ENCODE measurements around the gene REG3A. TPM values are rescaled to one million over a fixed set of nuclear protein-coding genes. Genes with fewer than 3 reads are reported as not detected.

Gene REG3A
- total RNA-seq, 2 experiments from 2014 or later, result not detected

GRCh38 chr2:79155826-79156476 is 3.6 kb downstream of the REG3A start:
- ChIA-PET POLR2A (no interaction called here), CTCF (no interaction called here)
- no peak for ATAC-seq
- H3K27ac Mint-ChIP-seq, result no peak overlapping the region
- peaks cover 6% of the 10 kb centered on the region for H3K9me3 Mint-ChIP-seq (ENCODE audit: insufficient read depth)
- no peak overlapping the region for H3K4me3 Mint-ChIP-seq
- no peaks in the 10 kb centered on the region for H3K27me3 Mint-ChIP-seq (ENCODE audit: low read depth)
- H3K4me1 Mint-ChIP-seq (ENCODE audit: low read depth), result no peaks in the 10 kb centered on the region
- DNase-seq, result no peak
- no peaks in the 10 kb centered on the region for H3K36me3 Mint-ChIP-seq (ENCODE audit: low read depth)

- DNase-seq (no peak), ATAC-seq (no peak)
- no peaks in the 10 kb centered on the region for H3K4me1 Mint-ChIP-seq (ENCODE audit: low read depth)
- H3K36me3 Mint-ChIP-seq (ENCODE audit: low read depth), result no peaks in the 10 kb centered on the region
- H3K27ac Mint-ChIP-seq, result no peak overlapping the region
- H3K4me3 Mint-ChIP-seq, result no peak overlapping the region
- ChIA-PET CTCF (no interaction called here), POLR2A (no interaction called here)
- no peaks in the 10 kb centered on the region for H3K27me3 Mint-ChIP-seq (ENCODE audit: low read depth)
- H3K9me3 Mint-ChIP-seq (ENCODE audit: insufficient read depth), result peaks cover 11% of the 10 kb centered on the region
Measured at GRCh38 chr2:79139423-79139822, 20.1 kb downstream of the REG3A start.

- POLR2A ChIA-PET, result no interaction called here
- Mint-ChIP-seq H3K9me3 (ENCODE audit: insufficient read depth) (peaks cover 5% of the 10 kb centered on the region), H3K27ac (no peak overlapping the region), H3K4me3 (no peak overlapping the region), H3K36me3 (ENCODE audit: low read depth) (no peaks in the 10 kb centered on the region), H3K4me1 (ENCODE audit: low read depth) (no peaks in the 10 kb centered on the region), H3K27me3 (ENCODE audit: low read depth) (no peaks in the 10 kb centered on the region)
- ATAC-seq (no peak), DNase-seq (no peak)
- CTCF ChIA-PET, result no interaction called here
Measured at GRCh38 chr2:79138385-79138784, 21.2 kb downstream of the REG3A start.

GRCh38 chr2:79131687-79132086 is 27.9 kb downstream of the REG3A start:
- POLR2A ChIA-PET, result no interaction called here
- Mint-ChIP-seq H3K4me3 (no peak overlapping the region), H3K4me1 (ENCODE audit: low read depth) (no peaks in the 10 kb centered on the region), H3K27ac (no peak overlapping the region), H3K9me3 (ENCODE audit: insufficient read depth) (no peaks in the 10 kb centered on the region), H3K27me3 (ENCODE audit: low read depth) (no peaks in the 10 kb centered on the region), H3K36me3 (ENCODE audit: low read depth) (no peaks in the 10 kb centered on the region)
- no peak for ATAC-seq
- DNase-seq, result no peak
- CTCF ChIA-PET, result no interaction called here

- H3K4me1 Mint-ChIP-seq (ENCODE audit: low read depth), result no peaks in the 10 kb centered on the region
- H3K9me3 Mint-ChIP-seq (ENCODE audit: insufficient read depth), result peaks cover 4% of the 10 kb centered on the region
- DNase-seq (no peak), ATAC-seq (no peak)
- no peaks in the 10 kb centered on the region for H3K27me3 Mint-ChIP-seq (ENCODE audit: low read depth)
- ChIA-PET POLR2A (no interaction called here), CTCF (no interaction called here)
- H3K4me3 Mint-ChIP-seq, result no peak overlapping the region
- H3K36me3 Mint-ChIP-seq (ENCODE audit: low read depth), result no peaks in the 10 kb centered on the region
- H3K27ac Mint-ChIP-seq, result no peak overlapping the region
Measured at GRCh38 chr2:79129804-79130203, 29.7 kb downstream of the REG3A start.

- Mint-ChIP-seq H3K36me3 (ENCODE audit: low read depth) (no peaks in the 10 kb centered on the region), H3K27ac (no peak overlapping the region), H3K4me1 (ENCODE audit: low read depth) (no peaks in the 10 kb centered on the region), H3K4me3 (no peak overlapping the region), H3K9me3 (ENCODE audit: insufficient read depth) (peaks cover 5% of the 10 kb centered on the region), H3K27me3 (ENCODE audit: low read depth) (no peaks in the 10 kb centered on the region)
- ATAC-seq, result no peak
- DNase-seq, result no peak
- ChIA-PET CTCF (no interaction called here), POLR2A (no interaction called here)
Measured at GRCh38 chr2:79129260-79129659, 30.3 kb downstream of the REG3A start.

GRCh38 chr2:79128406-79128805 is 31.1 kb downstream of the REG3A start:
- Mint-ChIP-seq H3K36me3 (ENCODE audit: low read depth) (no peaks in the 10 kb centered on the region), H3K27ac (no peak overlapping the region), H3K27me3 (ENCODE audit: low read depth) (no peaks in the 10 kb centered on the region), H3K9me3 (ENCODE audit: insufficient read depth) (peaks cover 8% of the 10 kb centered on the region), H3K4me3 (no peak overlapping the region), H3K4me1 (ENCODE audit: low read depth) (no peaks in the 10 kb centered on the region)
- POLR2A ChIA-PET, result no interaction called here
- CTCF ChIA-PET, result no interaction called here
- DNase-seq (no peak), ATAC-seq (no peak)

- H3K4me3 Mint-ChIP-seq, result no peak overlapping the region
- no peaks in the 10 kb centered on the region for H3K36me3 Mint-ChIP-seq (ENCODE audit: low read depth)
- ATAC-seq (no peak), DNase-seq (no peak)
- no peaks in the 10 kb centered on the region for H3K27me3 Mint-ChIP-seq (ENCODE audit: low read depth)
- ChIA-PET CTCF (no interaction called here), POLR2A (no interaction called here)
- peaks cover 8% of the 10 kb centered on the region for H3K9me3 Mint-ChIP-seq (ENCODE audit: insufficient read depth)
- H3K27ac Mint-ChIP-seq, result no peak overlapping the region
- no peaks in the 10 kb centered on the region for H3K4me1 Mint-ChIP-seq (ENCODE audit: low read depth)
Measured at GRCh38 chr2:79125721-79125985, 33.9 kb downstream of the REG3A start.

GRCh38 chr2:79124907-79125720 is 34.4 kb downstream of the REG3A start:
- no peaks in the 10 kb centered on the region for H3K4me1 Mint-ChIP-seq (ENCODE audit: low read depth)
- ChIA-PET CTCF (no interaction called here), POLR2A (no interaction called here)
- no peaks in the 10 kb centered on the region for H3K36me3 Mint-ChIP-seq (ENCODE audit: low read depth)
- H3K27ac Mint-ChIP-seq, result no peak overlapping the region
- H3K4me3 Mint-ChIP-seq, result no peak overlapping the region
- H3K27me3 Mint-ChIP-seq (ENCODE audit: low read depth), result no peaks in the 10 kb centered on the region
- ATAC-seq, result no peak
- no peak for DNase-seq
- peaks cover 8% of the 10 kb centered on the region for H3K9me3 Mint-ChIP-seq (ENCODE audit: insufficient read depth)

- CTCF ChIA-PET, result no interaction called here
- POLR2A ChIA-PET, result no interaction called here
- peaks cover 8% of the 10 kb centered on the region for H3K9me3 Mint-ChIP-seq (ENCODE audit: insufficient read depth)
- no peak overlapping the region for H3K4me3 Mint-ChIP-seq
- DNase-seq, result no peak
- ATAC-seq, result no peak
- no peaks in the 10 kb centered on the region for H3K27me3 Mint-ChIP-seq (ENCODE audit: low read depth)
- no peak overlapping the region for H3K27ac Mint-ChIP-seq
- no peaks in the 10 kb centered on the region for H3K36me3 Mint-ChIP-seq (ENCODE audit: low read depth)
- H3K4me1 Mint-ChIP-seq (ENCODE audit: low read depth), result no peaks in the 10 kb centered on the region
Measured at GRCh38 chr2:79122676-79123075, 36.9 kb downstream of the REG3A start.

GRCh38 chr2:79120194-79120713 is 39.3 kb downstream of the REG3A start, which contains the start of gene REG1A:
REG1A (plus strand) TSS chr2:79120488; CDS start chr2:79120862, 374 bp downstream.
- ATAC-seq (no peak), DNase-seq (no peak)
- Mint-ChIP-seq H3K27me3 (ENCODE audit: low read depth) (no peaks in the 10 kb centered on the region), H3K4me1 (ENCODE audit: low read depth) (no peaks in the 10 kb centered on the region), H3K36me3 (ENCODE audit: low read depth) (no peaks in the 10 kb centered on the region), H3K9me3 (ENCODE audit: insufficient read depth) (peaks cover 12% of the 10 kb centered on the region), H3K4me3 (no peak within 1 kb of the TSS), H3K27ac (no peak within 1 kb of the TSS)
- ChIA-PET CTCF (no interaction called here), POLR2A (no interaction called here)

- no peak overlapping the region for H3K27ac Mint-ChIP-seq
- POLR2A ChIA-PET, result no interaction called here
- no peak for ATAC-seq
- H3K9me3 Mint-ChIP-seq (ENCODE audit: insufficient read depth), result peaks cover 17% of the 10 kb centered on the region
- H3K27me3 Mint-ChIP-seq (ENCODE audit: low read depth), result no peaks in the 10 kb centered on the region
- no peak for DNase-seq
- CTCF ChIA-PET, result no interaction called here
- H3K4me1 Mint-ChIP-seq (ENCODE audit: low read depth), result no peaks in the 10 kb centered on the region
- H3K36me3 Mint-ChIP-seq (ENCODE audit: low read depth), result no peaks in the 10 kb centered on the region
- no peak overlapping the region for H3K4me3 Mint-ChIP-seq
Measured at GRCh38 chr2:79116997-79117928, 42.3 kb downstream of the REG3A start.
